Right lobe of liver (tissue), 6 donors: Measurements from ENCODE around the gene VCL. TPM values are rescaled to one million over a fixed set of nuclear protein-coding genes. Genes with fewer than 3 reads are reported as not detected.
A peak's percentile ranks its signal among the peaks of the same experiment; 100 is the strongest.
"Not testable (repeated sequence)": the region's sequence is repeated elsewhere in the genome, so short reads cannot be mapped to it uniquely, and the experiment has no call there.

ENCODE experiments used
- ATAC-seq, 4 donors: fragments of 200-7000 bp; cut with Tn5 transposase; one replicate each; pipeline ENCODE4 v1.9.1; 2020; ENCODE audit warnings: mild to moderate bottlenecking in 4 of 4, moderate library complexity in 4 of 4
- DNase-seq, 3 donors: peaks; one replicate each; pipeline ENCODE4 v3.0.0-alpha.2; 2020
- H3K27ac ChIP-seq, 3 donors: fragments of 200-600 bp; one replicate each; pipeline ENCODE4 v1.8.0; 2022
- H3K27me3 ChIP-seq, 2 donors: fragments of 200-600 bp; one replicate each; pipeline ENCODE4 v1.8.0; 2022
- H3K36me3 ChIP-seq, 4 donors: fragments of 200-600 bp; sonication (generic) in 1 of 4; one replicate each; pipeline versions ENCODE4 v1.5.1 to v1.8.0; 2017 to 2022; ENCODE audit warnings: control low read depth in 1 of 4
- H3K4me1 ChIP-seq, 4 donors: fragments of 200-600 bp; sonication (generic) in 1 of 4; one replicate each; pipeline versions ENCODE4 v1.5.1 to v1.8.0; 2017 to 2022; ENCODE audit warnings: control low read depth in 1 of 4
- H3K4me3 ChIP-seq, 3 donors: fragments of 200-600 bp; one replicate each; pipeline ENCODE4 v1.8.0; 2022
- H3K9me3 ChIP-seq, 4 donors: fragments of 200-600 bp; sonication (generic) in 1 of 4; one replicate each; pipeline versions ENCODE4 v1.5.1 to v1.8.0; 2017 to 2022; ENCODE audit warnings: control low read depth in 1 of 4
- CTCF ChIP-seq, 4 donors: fragments of 200-600 bp in 3 of 4; fragments of 450-650 bp in 1 of 4; IDR thresholded peaks; one replicate each; pipeline versions ENCODE4 v1.5.1 to v1.8.0; 2016 to 2022; ENCODE audit warnings: antibody characterized with exemption in 4 of 4, mild to moderate bottlenecking in 2 of 4
- POLR2A ChIP-seq: fragments of 450-650 bp; IDR thresholded peaks from one replicate; pipeline ENCODE4 v1.6.1; 2017; ENCODE audit warnings: antibody characterized with exemption, mild to moderate bottlenecking
- WGBS: methylation state at CpG from one replicate; pipeline ENCODE4 v1.1.6; 2018; ENCODE audit warnings: low coverage, low lambda C conversion rate; ENCODE audit not compliant: insufficient coverage; ENCODE audit errors: missing lambda C conversion rate; 5-methylcytosine and 5-hydroxymethylcytosine counted together
- intact Hi-C, 2 donors: fragments of 100-400 bp; cut with DNase I; formaldehyde crosslinking; loops; one replicate each; pipeline versions ENCODE4 v1.11.2 to v1.14.1; 2022
- total RNA-seq, 6 experiments: library from RNA; depleted of rRNA in 2 of 6; stranded (reverse); fragments of >200 nt in 2 of 6; fragmentation: NEBNext Ultra II Directional in 3 of 6; extraction: Animal tissue kit (Norgen Biotek cat#: 25700) in 3 of 6; gene quantifications; one replicate each; pipeline versions ENCODE4 v1.1.0 to v1.2.4, GENCODE V29; 2016 to 2023
- donor health status: DM: no; HTN: yes; CAD: no.
- donor health status: DM: no; HTN: no; CAD: no.
- donor health status: DM: no; HTN: no; CAD: no.
- donor health status: DM: no; HTN: yes; CAD: no.
- donor health status: DM: no; HTN: yes; CAD: no.

VCL gene
- total RNA-seq, 6 experiments from 2014 or later, result 13.2 to 58.9 (median 27.5) TPM

- H3K36me3 ChIP-seq, result no peaks in the 10 kb centered on the region
- intact Hi-C loops, result no loop called here
- no peak for DNase-seq
- H3K4me1 ChIP-seq, result peaks cover 0 to 12% (median 4%) of the 10 kb centered on the region in 4 donors
- no peaks in the 10 kb centered on the region for H3K27me3 ChIP-seq
- H3K4me3 ChIP-seq, result no peak overlapping the region
- H3K27ac ChIP-seq, result no peak overlapping the region
- ATAC-seq, result no peak
- WGBS, result 38% methylated on average over 2 of the region's 2 CpGs
- H3K9me3 ChIP-seq, result no peaks in the 10 kb centered on the region
- TF ChIP-seq CTCF (IDR thresholded peaks at IDR 0.05) (no peak), POLR2A (no peak)
These were observed 147.2 kb downstream of the VCL start for GRCh38 chr10:74145133-74145532.

- intact Hi-C loops, ATAC-seq: not testable (repeated sequence)
These were observed 149.1 kb downstream of the VCL start for GRCh38 chr10:74146980-74147379.

GRCh38 chr10:74150204-74150989 is 152.5 kb downstream of the VCL start, which contains the start of gene AP3M1:
Gene AP3M1 (minus strand): TSS chr10:74150828. CDS start chr10:74138379, 12,449 bp downstream.
- intact Hi-C loops, result no loop called here
- whole genome bisulfite sequencing, result 2% methylated on average over 24 of the region's 32 CpGs
- H3K36me3 ChIP-seq, result no peaks in the 10 kb centered on the region
- TF ChIP-seq POLR2A (no peak), CTCF (IDR thresholded peaks at IDR 0.05) (no peak)
- H3K27me3 ChIP-seq, result no peaks in the 10 kb centered on the region
- H3K4me3 ChIP-seq, result peak within 1 kb of the TSS; percentile 83 to 89 (median 88)
- H3K27ac ChIP-seq, result peak within 1 kb of the TSS; percentile 82 to 95 (median 86)
- peak; percentile 86 to 90 (median 88) for DNase-seq
- ATAC-seq, result peak; percentile 72 to 79 (median 76)
- peaks cover 0 to 23% (median 3%) of the 10 kb centered on the region in 4 donors for H3K4me1 ChIP-seq
- H3K9me3 ChIP-seq, result no peaks in the 10 kb centered on the region

More at GRCh38 chr10:74146980-74147379, 149.1 kb downstream of the VCL start:
- not testable (repeated sequence) for DNase-seq, H3K4me1 ChIP-seq, H3K4me3 ChIP-seq, H3K27ac ChIP-seq, H3K36me3 ChIP-seq, H3K27me3 ChIP-seq, H3K9me3 ChIP-seq
- 96% methylated on average over 7 of the region's 10 CpGs for WGBS

GRCh38 chr10:74150990-74151878 is 153.3 kb downstream of the VCL start, which contains the start of gene ADK:
Gene ADK (plus strand): TSS chr10:74151221. CDS start chr10:74151279, 58 bp downstream.
- intact Hi-C loops, result no loop called here
- Histone ChIP-seq H3K27ac (peak within 1 kb of the TSS; percentile 82 to 95 (median 86)), H3K9me3 (no peaks in the 10 kb centered on the region), H3K4me3 (peak within 1 kb of the TSS; percentile 83 to 89 (median 88)), H3K36me3 (no peaks in the 10 kb centered on the region), H3K4me1 (peaks cover 0 to 23% (median 3%) of the 10 kb centered on the region in 4 donors), H3K27me3 (no peaks in the 10 kb centered on the region)
- ATAC-seq, result peak; percentile 95 to 97 (median 96)
- TF ChIP-seq POLR2A (peak; percentile 65), CTCF (IDR thresholded peaks at IDR 0.05) (peak in 3 of 4 donors; percentile 5 to 29 (median 19))
- DNase-seq, result peak; percentile 99 to 100 (median 100)
- WGBS, result 0% methylated on average over 15 of the region's 57 CpGs
